HL-60 (cell line): ENCODE results near the gene ME1.
A peak's percentile ranks its signal among the peaks of the same experiment; 100 is the strongest.

Source experiments
- DNase-seq, 2 experiments: peaks; one replicate each; pipeline ENCODE4 v3.0.0-alpha.2; 2010 to 2020; ENCODE audit warnings: low read depth in 1 of 2, low spot score in 1 of 2
- H3K27ac ChIP-seq: fragments of 250-450 bp; sonication (Bioruptor Pico); replicated peaks from 2 replicates; pipeline ENCODE4 v1.5.1; 2020; ENCODE audit warnings: mild to moderate bottlenecking, moderate library complexity
- H3K27me3 ChIP-seq: fragments of 250-450 bp; sonication (Bioruptor Pico); 2 replicates; pipeline ENCODE4 v1.5.1; 2021; ENCODE audit warnings: mild to moderate bottlenecking, moderate library complexity; ENCODE audit not compliant: insufficient read depth, poor library complexity, severe bottlenecking
- H3K4me3 ChIP-seq: replicated peaks from 2 replicates; pipeline ENCODE4 v1.5.1; 2011; ENCODE audit warnings: mild to moderate bottlenecking, control low read depth, low read length; ENCODE audit not compliant: insufficient read depth
- GABPA ChIP-seq: IDR thresholded peaks from 2 replicates; pipeline ENCODE4 v1.6.1; 2012; ENCODE audit warnings: low read depth
- POLR2AphosphoS5 ChIP-seq: IDR thresholded peaks from 2 replicates; pipeline ENCODE4 v1.6.1; 2012; ENCODE audit warnings: low read depth
- REST ChIP-seq: IDR thresholded peaks from 2 replicates; pipeline ENCODE4 v1.6.1; 2012; ENCODE audit warnings: low read depth; ENCODE audit not compliant: insufficient replicate concordance
- SPI1 ChIP-seq: IDR thresholded peaks from 2 replicates; pipeline ENCODE4 v1.6.1; 2012; ENCODE audit warnings: low read depth, mild to moderate bottlenecking, borderline replicate concordance
- long read RNA-seq: library from polyadenylated mRNA; unstranded; transcript quantifications from one replicate; pipeline ENCODE4 v2.0.0, GENCODE V29; 2020
- TF ChIP-seq, protein P1 (sequence below): IDR thresholded peaks from one replicate; pipeline ENCODE4 v1.5.1; 2011; ENCODE audit warnings: low read length, control low read depth, inconsistent platforms; ENCODE audit not compliant: insufficient read depth

The ME1 gene
- long read RNA-seq, transcript ME1-201 (14 exons, 3,371 nt), result major isoform, 6 of 7 reads
- long read RNA-seq, partial matches to known transcripts, result 1 of 7 reads
- long read RNA-seq, other reads (novel, unspliced or antisense), result 0 of 7 reads

DNA sequence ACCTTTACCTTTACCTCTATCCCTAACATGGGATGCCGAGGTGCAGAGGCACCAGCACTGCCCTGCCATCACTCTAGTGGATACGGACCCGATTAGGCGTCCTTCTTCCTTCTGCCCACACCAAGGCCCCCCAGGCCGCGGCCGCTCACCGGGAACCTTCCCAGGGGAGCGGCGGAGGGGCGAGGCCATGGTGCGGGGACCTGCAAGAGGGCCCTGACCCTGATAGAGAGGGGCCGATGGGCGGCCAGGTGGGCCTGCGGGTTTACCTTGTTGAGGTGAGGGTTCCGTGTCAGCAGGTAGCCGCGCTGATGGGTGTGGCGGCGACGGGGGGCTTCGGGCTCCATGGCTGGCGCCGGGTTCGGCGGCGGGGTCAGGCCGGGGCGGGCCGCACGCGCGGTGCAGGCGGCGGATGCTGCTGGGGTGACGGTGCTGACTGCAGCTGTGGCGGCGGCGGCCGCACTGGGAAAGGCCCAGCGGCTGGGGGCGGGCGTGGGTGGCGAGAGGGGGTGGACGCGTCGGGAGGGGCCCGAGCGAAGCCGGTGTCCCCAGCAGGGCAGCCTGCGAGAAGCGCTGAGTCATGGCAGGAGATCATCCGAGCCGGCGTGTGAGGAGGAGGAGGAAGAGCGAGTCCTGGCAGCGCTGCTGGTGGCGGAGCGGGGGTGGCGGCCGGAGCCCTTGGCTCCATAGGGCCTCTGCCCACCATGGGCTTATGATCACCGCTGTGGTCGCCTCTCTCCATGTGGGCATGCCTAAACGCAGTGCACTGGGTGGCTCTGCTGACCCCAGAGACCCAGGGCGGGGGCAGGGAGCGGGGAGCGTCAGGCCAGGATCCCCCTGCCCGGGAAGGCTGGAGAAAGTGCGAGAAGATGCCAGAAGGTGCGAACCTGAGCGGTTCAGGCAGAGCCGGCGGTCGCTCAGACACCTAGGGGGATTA, at the start of gene ME1:
TSS of gene ME1 (minus strand) at position 441 of the 934 bp plus-strand sequence. CDS start at position 344, 97 bp downstream.
- DNase-seq, result peak; percentile 57 to 85
- Histone ChIP-seq H3K27me3 (no peaks in the 10 kb centered on the region), H3K27ac (no peak within 1 kb of the TSS), H3K4me3 (peak within 1 kb of the TSS; percentile 37)
- no peak; the same call in 1 of the 2 replicates for TF ChIP-seq POLR2AphosphoS5
- no peak for TF ChIP-seq GABPA
- TF ChIP-seq SPI1, result no peak
- TF ChIP-seq, protein P1, sequence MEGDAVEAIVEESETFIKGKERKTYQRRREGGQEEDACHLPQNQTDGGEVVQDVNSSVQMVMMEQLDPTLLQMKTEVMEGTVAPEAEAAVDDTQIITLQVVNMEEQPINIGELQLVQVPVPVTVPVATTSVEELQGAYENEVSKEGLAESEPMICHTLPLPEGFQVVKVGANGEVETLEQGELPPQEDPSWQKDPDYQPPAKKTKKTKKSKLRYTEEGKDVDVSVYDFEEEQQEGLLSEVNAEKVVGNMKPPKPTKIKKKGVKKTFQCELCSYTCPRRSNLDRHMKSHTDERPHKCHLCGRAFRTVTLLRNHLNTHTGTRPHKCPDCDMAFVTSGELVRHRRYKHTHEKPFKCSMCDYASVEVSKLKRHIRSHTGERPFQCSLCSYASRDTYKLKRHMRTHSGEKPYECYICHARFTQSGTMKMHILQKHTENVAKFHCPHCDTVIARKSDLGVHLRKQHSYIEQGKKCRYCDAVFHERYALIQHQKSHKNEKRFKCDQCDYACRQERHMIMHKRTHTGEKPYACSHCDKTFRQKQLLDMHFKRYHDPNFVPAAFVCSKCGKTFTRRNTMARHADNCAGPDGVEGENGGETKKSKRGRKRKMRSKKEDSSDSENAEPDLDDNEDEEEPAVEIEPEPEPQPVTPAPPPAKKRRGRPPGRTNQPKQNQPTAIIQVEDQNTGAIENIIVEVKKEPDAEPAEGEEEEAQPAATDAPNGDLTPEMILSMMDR, result no peak
- no peak for TF ChIP-seq REST

DNA sequence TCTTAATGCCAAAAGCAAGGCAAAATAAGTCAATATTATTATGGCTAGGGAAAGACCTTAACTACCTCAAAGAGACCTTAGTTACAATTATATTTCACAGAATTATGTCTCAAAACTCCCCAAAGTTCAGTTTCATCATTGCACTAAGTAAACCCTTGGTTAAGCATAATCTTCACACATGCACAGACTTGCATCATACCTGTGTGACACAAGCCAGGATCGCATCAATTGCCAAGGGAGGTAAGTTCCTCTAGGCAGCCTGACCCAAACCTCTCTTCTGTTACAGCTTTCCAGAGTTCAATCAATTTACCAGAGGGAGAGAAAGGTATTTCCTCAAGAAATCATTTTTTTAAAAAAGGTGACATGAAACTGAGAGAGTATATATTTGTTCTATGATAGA, 49.6 kb upstream of the ME1 start:
- DNase-seq, result peak in 1 of 2 experiments; percentile 71
- TF ChIP-seq POLR2AphosphoS5 (no peak), REST (no peak), GABPA (no peak), SPI1 (no peak)
- TF ChIP-seq, protein P1, result no peak
- H3K27me3 ChIP-seq, result no peaks in the 10 kb centered on the region
- no peak overlapping the region for H3K4me3 ChIP-seq
- no peak overlapping the region for H3K27ac ChIP-seq

- DNase-seq, result no peak
- no peak overlapping the region for H3K27ac ChIP-seq
- TF ChIP-seq POLR2AphosphoS5, result no peak
- no peak for TF ChIP-seq GABPA
- TF ChIP-seq REST, result no peak
- TF ChIP-seq, protein P1, result no peak
- H3K27me3 ChIP-seq, result no peaks in the 10 kb centered on the region
- no peak overlapping the region for H3K4me3 ChIP-seq
Observed at GRCh38 chr6:83479389-83479788, 48.5 kb upstream of the ME1 start.
